ENCODE data around the gene TMEM225B. TPM values are rescaled to one million over a fixed set of nuclear protein-coding genes. Genes with fewer than 3 reads are reported as not detected.
"Not testable (repeated sequence)": the region's sequence is repeated elsewhere in the genome, so short reads cannot be mapped to it uniquely, and the experiment has no call there.

Gene TMEM225B
- total RNA-seq, 1 donor from 2014 or later: 1.2 TPM

DNA sequence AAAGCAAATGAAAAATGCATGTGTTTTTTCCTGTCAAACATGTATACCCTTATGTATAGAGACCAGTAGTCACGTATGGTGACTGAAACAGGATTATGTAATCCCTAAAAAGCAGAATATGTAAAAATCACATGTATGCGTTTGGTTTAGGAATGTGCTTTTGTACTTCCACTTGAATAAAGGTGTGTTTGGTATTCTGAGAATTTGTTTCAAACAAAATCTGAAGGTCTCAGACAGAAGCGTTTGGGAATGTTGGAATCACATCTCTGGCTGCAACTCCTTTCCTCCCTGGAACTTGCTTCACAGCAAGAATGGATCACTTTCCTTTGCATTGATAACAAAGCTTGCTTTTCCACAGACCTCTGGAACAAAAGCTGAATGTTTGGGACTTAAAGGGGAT lies 21.8 kb upstream of the TMEM225B start:
- intact Hi-C loops (cut with micrococcal nuclease): no loop called here

DNA sequence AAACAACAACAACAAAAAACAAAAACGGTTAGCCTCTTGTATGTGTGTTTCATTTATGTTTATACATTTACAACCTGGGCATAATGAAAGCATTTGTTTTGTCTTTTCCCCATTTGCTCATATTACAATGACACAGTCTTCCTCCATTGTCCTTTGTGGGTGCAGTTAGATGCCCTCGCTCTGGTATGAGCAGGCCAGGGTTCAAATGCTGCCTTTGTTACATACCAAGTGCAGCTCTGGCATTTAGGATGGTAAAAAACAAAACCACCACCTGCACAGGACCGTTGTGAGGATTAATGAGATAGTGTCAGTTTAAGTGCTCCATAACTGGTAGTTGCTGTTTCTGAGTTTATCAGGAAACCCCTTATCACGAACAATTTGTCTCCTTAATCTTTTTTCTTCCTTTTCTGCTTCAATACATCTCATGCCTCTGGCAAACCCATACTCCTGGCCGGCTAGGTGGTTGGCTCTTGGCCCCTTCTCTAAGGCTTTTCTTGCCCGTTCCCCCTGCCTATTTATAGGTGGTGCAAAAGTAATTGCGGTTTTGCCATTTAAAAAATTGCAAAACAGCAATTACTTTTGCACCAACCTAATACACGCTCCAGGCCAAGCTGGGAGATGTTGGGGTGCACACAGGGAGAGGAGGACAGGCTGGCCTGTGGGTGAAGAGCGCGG lies 18.6 kb upstream of the TMEM225B start:
- intact Hi-C loops (cut with micrococcal nuclease): no loop called here

DNA sequence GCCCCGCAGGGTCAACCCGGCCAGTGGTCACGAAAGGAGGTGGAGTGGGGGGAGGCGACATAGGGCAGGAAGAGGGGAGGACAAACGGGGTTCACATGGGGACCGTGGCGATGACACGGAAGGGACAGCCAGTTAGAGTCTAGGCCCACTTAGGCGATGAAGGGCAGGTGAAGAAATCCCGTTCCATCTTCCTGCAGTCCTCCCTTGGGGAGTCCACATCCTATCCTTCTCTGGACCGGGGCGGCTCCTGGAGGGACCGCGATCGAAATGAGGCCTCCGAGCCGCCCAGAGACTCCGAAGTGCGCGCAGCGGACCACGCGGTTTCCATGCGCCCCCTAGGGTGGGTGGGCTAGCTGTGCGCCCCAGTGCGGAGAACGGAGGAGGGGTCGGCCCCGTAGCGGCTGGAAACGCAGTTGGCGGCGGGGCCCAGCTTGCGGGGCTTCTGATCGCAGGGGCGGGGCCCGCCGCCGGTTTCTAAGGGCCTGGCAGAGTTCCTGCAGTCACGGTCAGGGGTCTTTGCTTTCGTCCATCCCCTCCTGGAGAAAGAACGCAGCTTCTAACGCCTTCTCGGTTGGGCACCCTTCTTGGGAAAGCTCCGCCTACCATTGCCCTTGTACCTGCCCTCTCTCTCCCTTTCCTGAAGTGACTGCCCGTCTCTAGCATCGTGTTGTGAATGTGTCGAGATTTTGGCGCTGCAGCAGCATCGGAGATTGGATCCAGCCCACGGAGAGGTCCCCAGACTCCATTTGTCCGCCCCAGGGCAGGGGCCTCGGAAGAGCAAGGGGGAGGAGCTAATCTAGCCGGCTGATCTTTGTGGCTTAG lies 17.9 kb upstream of the TMEM225B start:
- intact Hi-C loops (cut with micrococcal nuclease): no loop called here

DNA sequence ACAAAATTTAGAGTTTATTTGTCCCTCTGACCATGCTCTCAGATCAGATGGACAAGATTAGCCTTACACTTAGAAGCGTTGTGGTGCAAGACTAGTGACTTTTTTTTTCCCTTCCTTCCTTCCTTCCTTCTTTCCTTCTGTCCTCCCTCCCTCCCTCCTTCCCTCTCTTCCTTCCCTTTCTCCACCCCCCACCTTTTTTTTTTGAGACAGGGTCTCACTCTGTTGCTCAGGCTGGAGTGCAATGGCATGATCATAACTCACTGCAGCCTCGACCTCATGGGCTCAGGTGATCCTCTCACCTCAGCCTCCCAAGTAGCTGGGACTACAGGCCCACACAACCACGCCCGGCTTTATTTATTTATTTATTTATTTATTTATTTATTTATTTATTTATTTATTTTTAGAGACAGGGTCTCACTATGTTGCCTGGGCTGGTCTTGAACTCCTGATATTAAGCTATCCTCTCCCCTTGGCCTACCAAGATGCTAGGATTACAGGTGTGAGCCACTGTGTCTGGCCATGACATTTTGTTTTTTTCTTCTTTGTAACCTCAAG lies 17.2 kb upstream of the TMEM225B start:
- intact Hi-C loops (cut with micrococcal nuclease): not testable (repeated sequence)

DNA sequence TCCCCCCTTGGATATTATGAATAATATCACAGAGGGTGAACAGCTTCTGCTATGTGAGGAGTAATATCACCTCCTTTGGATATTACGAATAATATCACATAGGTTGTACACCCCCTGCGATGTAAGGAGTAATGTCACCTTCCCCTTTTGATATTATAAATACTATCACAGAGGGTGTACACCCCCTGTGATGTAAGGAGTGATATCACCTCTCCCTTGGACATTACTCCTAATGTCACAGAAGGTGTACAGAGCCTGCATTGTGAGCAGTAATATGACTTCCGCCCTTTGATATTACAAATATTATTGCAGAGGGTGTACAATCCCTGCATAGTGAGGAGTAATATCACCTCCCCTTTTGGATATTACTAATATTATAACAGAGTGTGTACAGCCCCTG lies 9.2 kb upstream of the TMEM225B start:
- intact Hi-C loops (cut with micrococcal nuclease): no loop called here

DNA sequence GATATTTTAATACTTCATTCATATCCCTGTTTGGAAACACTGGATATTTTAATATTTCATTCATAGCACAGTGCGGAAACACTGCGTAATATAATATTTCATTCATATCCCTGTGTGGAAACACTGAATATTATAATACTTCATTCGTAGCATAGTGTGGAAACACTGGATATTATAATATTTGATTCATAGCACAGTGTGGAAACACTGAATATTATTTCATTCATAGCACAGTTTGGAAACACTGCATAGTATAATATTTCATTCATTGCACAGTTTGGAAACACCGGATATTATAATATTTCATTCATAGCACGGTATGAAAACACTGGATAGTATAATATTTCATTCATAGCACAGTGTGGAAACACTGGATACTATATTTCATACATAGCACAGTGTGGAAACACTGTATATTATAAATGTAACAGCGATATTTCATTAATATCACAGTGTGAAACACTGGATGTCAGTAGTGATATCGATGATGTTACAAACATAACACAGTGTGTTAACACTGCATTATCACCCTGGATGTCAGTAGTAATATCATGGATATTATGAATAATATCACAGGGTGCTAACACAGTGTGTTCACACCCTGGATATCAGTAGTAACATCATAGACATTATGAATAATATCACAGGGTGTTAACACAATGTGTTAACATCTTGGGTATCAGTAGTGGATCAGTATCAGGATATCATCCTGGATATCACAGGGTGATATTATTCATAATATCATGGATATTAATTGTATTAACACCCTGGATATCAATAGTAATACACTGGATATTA lies 2.9 kb upstream of the TMEM225B start:
- intact Hi-C loops (cut with micrococcal nuclease): no loop called here

DNA sequence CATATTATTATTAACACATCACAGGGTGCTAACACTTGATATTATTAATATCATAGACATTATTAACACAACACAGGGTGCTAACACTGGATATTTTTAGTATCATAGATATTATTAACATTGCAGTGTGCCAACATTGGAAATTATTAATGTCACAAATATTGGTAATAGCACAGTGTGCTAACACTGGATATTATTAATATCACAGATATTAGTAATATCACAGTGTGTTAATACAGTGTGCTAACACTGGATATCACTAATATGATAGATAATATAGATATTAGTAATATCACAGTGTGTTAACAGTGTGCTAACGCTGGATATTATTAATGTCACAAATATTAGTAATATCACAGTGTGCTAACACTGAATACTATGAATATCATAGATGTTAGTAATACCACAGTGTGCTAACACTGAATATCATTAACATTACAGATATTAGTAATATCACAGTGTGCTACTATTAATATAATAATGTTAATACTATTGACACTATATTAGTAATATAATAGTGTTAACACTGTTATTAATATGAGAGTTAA lies 1.6 kb upstream of the TMEM225B start:
- intact Hi-C loops (cut with micrococcal nuclease): no loop called here

DNA sequence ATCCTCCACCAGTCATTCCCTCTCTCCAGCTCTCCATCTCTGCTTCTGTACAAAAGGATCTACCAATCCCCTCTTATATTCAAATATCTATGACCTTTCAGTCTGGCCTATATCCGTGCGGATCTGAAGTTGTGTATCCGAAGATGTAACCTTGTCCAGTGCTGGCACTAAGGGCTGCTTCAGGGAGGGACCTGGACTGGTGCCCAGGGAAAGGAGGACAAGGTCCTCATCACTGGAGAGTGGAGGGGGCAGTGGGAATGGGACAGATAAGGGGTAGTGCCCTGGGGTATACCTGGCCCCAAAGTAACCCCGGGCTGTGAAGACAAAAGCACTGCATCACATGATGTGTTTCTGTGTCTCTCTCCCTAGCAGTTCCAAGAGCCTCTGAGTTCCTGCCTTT lies 1.8 kb downstream of the TMEM225B start:
- intact Hi-C loops (cut with micrococcal nuclease): no loop called here

DNA sequence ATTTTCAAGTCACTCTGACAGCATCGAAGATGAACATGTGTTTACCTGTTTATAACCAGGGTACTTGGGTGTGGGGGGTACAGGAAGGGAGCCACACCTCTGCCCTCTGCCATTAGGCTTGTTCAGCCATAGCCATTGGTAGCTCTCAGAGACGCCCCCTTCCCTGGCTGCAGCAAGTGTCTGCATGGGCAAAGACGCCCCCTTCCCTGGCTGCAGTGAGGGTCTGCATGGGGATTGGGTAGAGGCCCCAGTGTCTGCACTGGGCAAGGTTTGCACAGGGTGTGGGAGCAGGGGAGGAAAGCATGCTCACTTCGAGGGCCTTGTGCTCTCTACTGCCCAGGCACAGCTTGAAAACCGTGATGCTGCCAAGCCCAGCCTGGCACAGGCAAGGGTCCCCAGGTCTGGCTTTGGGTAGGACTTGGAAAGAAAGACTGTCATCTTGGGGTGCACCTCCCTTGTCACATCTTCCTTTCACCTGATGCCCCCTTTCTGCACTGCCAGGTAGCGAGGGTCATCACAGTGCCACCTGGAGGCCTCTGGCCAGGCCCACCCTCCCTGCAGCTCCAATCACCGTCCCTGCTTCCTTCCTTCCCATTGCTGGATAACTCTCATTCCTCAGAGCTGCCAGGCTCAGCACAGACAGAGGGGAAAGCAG lies 3.7 kb downstream of the TMEM225B start:
- intact Hi-C loops (cut with micrococcal nuclease): no loop called here

DNA sequence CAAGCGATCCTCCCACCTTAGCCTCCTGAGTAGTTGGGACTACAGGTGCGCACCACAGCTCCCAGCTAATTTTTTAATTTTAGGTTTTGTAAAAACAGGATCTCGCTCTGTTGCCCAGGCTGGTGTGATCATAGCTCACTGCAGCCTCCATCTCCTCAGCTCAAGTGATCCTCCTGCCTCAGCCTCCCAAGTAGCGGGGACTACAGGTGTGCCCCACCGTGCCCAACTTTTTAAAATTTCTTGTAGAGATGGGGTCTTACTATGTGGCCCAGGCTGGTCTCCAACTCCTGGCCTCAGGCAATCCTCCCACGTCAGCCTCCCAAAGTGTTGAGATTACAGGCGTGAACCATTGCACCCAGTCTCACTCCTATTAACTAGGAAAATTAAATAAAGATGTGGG lies 7.5 kb downstream of the TMEM225B start:
- intact Hi-C loops (cut with micrococcal nuclease): no loop called here

DNA sequence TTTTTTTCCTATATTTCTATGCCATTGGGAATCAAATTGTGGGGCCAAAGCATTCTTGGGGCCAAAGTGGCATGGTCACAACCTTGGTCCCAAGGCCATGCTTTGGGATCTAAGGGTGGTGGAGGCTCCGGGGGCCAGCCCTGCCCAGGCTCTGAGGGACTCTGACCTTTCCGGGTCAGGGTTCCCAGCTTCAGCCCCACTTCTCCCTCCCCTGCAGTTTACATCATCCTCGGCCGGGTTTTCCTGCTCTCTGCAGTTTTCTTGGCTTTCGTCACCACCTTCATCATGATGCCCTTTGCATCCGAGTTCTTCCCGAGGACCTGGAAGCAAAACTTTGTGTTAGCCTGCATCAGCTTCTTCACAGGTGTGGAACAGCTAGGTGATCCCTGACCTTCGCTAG lies 8.5 kb downstream of the TMEM225B start:
- intact Hi-C loops (cut with micrococcal nuclease): no loop called here

DNA sequence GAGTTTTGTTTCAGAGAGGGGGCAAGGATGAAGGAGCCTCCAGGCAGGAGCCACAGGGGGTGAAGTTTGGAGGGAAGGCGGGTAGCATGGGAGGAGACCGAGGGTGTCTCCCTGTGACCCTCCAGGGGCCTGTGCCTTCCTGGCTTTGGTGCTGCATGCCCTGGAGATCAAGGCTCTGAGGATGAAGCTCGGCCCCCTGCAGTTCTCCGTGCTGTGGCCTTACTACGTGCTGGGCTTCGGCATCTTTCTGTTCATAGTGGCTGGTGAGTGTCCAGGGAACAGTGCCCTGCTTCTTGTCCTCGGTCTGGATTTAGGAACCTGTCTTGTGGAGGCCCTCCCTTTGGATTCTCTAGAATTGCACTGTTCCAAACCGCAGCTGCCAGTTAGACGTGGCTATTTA lies 9.5 kb downstream of the TMEM225B start:
- intact Hi-C loops (cut with micrococcal nuclease): no loop called here

DNA sequence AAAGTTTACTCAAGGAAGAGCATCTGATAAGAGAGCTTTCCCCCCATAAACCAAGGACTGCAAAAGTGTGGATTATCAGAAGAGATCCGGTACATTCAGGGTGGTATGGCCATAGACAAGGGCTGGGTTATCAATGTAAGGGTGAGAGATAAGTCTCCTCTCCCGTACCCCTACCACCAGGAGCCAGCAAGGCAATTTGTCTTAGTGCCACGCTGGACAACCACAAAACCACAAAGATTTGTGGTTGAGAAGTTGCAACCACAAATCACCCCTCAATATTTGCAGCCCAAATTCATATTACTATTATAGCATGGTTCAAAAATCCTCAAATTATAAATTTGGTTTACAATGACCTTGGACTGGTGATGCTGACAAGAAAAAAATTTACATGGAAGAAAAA lies 16.4 kb downstream of the TMEM225B start:
- intact Hi-C loops (cut with micrococcal nuclease): no loop called here

DNA sequence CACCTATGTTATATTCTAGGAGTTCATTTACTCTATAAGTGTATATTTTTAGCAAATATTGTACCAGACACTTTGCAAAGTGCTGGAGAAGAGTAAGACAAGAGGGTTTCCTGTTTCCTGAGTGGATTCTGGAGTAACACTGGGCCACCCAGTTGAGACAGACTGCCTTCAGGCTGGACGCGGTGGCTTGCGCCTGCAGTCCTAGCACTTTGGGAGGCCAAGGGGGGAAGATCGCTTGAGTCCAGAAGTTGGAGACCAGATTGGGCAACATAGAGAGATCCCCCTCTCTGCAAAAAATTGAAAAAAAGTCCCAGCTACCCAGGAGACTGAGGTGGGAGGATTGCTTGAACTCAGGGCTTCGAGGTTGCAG lies 17.9 kb downstream of the TMEM225B start:
- intact Hi-C loops (cut with micrococcal nuclease): loop anchor here (1.0 kb wide), 3 partner anchors 58 to 116 kb away; partner anchors contain the start of genes ZNF394 and ZNF655

DNA sequence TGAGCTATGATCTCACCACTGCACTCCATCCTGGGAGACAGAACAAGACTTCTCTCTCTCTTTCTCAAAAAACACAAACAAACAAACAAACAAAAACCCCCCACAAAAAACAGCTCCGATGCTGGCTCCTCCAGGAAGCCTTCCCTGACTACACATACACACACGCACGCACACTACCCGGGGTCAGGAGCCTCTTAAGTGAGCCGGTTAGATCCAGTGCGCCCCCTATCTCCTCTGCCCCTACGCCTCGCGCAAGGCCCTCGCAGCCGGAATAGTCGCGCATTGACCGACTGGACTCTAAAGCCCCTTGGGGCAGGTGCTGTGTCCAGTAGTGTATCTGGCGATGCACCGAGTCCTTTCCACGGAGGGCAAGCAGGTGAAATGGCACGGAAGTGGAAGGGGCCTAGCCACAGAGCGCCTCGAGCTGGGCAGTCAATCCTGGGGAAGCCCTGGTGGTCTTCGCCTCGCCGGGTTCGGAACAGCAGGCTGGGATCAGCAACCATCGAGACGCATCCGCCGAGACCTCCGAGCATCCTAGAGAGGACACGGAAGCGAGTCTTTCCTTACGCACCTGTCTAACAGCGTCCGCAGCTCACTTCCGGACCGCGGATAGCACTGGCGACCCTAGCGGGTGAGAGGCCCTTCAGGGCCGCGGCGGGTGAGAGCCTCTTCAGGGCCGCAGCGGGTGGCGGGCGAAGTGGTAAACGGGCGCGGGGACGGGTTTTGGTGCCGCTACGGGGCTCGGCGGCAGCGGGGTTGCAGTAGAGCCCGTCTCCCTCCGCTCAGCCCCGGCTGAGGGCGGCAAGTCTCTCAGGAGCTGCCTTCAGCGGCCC lies 18.5 kb downstream of the TMEM225B start, which contains the start of gene ZSCAN25:
TSS of gene ZSCAN25 (plus strand) at position 588 of the 833 bp plus-strand sequence. CDS start 2,661 bp downstream, outside the sequence.
- intact Hi-C loops (cut with micrococcal nuclease): loop anchor here (1.0 kb wide), 3 partner anchors 58 to 116 kb away; partner anchors contain the start of genes ZNF394 and ZNF655

DNA sequence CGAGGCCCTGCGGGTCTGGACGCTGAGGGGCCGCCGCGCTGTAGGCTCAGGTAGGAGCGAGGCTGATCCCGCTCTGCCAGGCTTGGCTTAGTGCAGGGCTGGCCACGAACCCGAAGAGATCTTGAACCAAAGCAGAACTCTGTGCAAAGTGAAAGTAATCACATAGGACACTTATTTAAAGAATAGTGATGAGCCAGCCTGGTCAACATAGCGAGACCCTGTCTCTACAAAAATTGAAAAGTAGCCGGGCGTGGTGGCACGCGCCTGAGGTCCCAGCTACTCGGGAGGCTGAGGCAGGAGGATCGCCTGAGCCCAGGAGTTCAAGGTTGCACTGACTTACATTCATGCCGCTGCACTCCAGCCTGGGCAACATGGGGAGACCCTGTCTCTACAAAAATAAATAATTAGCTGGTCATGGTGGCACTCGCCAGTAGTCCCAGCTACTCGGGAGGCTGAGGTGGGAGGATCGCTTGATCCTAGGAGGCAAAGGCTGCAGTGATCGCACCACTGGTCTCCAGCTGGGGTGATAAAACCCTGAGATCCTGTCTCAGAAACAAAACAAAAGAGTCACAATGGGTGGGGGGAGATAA lies 19.2 kb downstream of the TMEM225B start:
- intact Hi-C loops (cut with micrococcal nuclease): no loop called here

DNA sequence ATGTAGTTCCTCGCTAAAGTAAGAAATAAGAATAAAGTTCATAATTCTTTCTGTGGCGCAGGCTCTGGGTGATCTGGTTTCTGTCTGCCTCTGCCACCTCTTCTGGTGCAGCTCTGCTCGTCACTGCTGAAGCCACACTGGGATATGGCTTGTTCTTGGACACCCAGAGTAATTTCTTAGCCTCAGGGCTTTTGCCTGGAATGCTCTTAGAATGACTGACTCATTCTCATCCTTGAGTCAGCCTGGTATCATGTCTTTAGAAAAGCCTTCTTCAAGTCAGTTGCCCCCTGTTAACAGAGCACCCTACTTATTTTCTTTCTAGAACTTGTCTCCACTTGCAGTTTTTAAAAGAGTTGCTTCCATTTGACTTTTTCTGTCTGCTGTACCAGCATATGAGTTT lies 20.7 kb downstream of the TMEM225B start:
- intact Hi-C loops (cut with micrococcal nuclease): no loop called here

DNA sequence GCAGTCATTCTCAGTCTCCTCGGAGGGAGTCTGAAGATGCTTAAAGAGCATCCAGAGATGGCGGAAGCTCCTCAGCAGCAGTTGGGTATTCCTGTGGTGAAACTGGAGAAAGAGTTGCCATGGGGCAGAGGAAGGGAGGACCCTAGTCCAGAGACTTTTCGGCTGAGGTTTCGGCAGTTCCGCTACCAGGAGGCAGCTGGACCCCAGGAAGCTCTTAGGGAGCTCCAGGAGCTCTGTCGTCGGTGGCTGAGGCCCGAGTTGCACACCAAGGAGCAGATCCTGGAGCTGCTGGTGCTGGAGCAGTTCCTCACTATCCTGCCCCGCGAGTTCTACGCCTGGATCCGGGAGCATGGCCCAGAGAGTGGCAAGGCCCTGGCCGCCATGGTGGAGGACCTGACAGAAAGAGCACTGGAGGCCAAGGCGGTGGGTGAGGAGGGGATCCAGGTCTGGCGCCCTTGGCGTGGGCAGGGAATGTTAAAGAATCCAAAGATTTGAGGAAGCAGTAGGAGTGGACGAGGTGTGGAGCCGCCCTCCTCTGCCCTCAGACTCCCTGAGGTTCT lies 21.6 kb downstream of the TMEM225B start:
- intact Hi-C loops (cut with micrococcal nuclease): loop anchor here (10.0 kb wide), 1 partner anchor 465 kb away; the partner anchor contains the start of genes COPS6 and ZNF3

DNA sequence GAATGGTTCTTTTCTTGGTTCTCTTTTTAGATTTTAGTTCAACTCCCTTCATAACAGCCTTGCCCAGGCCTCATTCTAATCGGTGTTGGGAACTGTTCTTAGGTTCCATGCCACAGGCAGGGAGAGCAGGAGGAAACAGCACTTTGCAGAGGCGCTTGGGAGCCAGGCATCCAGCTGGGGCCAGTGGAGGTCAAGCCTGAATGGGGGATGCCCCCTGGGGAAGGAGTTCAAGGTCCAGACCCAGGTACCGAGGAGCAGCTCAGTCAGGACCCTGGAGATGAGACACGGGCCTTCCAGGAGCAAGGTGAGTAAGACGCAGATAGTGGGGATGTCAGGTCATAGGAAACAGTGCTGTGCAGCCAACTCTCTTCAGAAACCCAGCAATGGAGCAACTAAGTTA lies 23.2 kb downstream of the TMEM225B start:
- intact Hi-C loops (cut with micrococcal nuclease): loop anchor here (10.0 kb wide), 1 partner anchor 464 kb away; the partner anchor contains the start of genes COPS6 and ZNF3

Data from T-helper 2 cell treated with Interferon-gamma antibody and Interleukin-4, amounts not matched to agents 100 ng/mL and 5 ng/mL, for 36 hours (primary cell).